H1 (cell line): ENCODE measurements around the gene SBF2. TPM values are rescaled to one million over a fixed set of nuclear protein-coding genes. Genes with fewer than 3 reads are reported as not detected.

Experiments used
- GTF2F1 ChIP-seq: IDR thresholded peaks from 2 replicates; pipeline ENCODE4 v1.6.1; 2012; ENCODE audit warnings: low read depth, low read length, improper control_type of control experiment, borderline replicate concordance
- HDAC6 ChIP-seq: IDR thresholded peaks from one replicate; pipeline ENCODE4 v1.7.1; 2012; ENCODE audit warnings: low read depth, mild to moderate bottlenecking, inconsistent platforms, low read length, moderate library complexity
- polyA plus RNA-seq, 7 experiments: library from polyadenylated mRNA; depleted of rRNA in 3 of 7; stranded (reverse) in 5 of 7; unstranded in 2 of 7; fragments of >200 nt in 5 of 7; fragments of 200-250 nt in 2 of 7; gene quantifications; 1 replicate in 5 of 7; 2 replicates in 1 of 7; 4 replicates in 1 of 7; pipeline versions ENCODE4 v1.2.1 to v1.2.3, GENCODE V29; 2011 to 2013; ENCODE audit warnings: missing spikeins in 2 of 7, mixed read lengths in 2 of 7
- total RNA-seq: library from RNA; stranded (reverse); fragmentation: NEBNext Ultra II Directional; extraction: Animal tissue kit (Norgen Biotek cat#: 25700); gene quantifications from 2 replicates; pipeline ENCODE4 v1.2.1, GENCODE V29; 2021

The SBF2 gene
- total and polyA plus RNA-seq, 2 of the 8 experiments (the other 6 are each of a cell fraction or from before 2014, with no cell fraction given), result 36.7 to 50.5 TPM

DNA sequence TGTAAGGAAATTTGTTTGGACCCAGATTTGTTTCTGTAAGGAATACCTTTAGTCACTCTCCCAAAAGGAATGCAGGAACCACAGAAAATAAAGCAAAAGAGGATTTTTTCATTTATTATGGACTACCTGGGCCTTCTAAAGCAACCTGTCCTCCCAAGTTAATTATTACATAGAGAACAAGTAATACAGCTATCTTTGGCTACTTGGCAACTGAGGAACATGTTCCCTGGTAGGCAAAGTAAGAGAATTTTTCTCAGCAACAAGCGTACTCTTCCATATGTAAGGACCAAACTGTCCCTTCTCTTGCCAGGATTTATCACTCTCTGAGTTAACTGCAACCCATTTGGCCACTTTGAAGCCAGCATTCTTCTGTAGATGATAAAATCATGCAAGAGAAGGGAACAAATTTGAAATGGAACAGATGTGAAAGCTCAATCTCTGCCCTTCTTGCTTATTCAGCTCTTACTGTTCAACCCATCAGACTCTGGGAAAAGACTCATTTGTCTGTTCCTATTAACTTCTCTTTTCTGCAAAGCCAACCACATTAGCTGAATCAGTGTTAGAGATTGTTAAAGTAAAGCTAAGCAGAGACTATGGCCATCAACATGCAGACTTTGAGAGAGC lies 440.0 kb downstream of the SBF2 start (continued):
- TF ChIP-seq GTF2F1 (no peak), HDAC6 (no peak)
